GM21381 (cell line): ENCODE results near the gene LONP2.
"Not testable (repeated sequence)": the region's sequence is repeated elsewhere in the genome, so short reads cannot be mapped to it uniquely, and the experiment has no call there.

ENCODE experiments used
- ATAC-seq: cut with Tn5 transposase; IDR thresholded peaks from one replicate; pipeline ENCODE4 v1.9.1; 2021; ENCODE audit warnings: mild to moderate bottlenecking, moderate library complexity; ENCODE audit not compliant: unreplicated experiment

The LONP2 gene

DNA sequence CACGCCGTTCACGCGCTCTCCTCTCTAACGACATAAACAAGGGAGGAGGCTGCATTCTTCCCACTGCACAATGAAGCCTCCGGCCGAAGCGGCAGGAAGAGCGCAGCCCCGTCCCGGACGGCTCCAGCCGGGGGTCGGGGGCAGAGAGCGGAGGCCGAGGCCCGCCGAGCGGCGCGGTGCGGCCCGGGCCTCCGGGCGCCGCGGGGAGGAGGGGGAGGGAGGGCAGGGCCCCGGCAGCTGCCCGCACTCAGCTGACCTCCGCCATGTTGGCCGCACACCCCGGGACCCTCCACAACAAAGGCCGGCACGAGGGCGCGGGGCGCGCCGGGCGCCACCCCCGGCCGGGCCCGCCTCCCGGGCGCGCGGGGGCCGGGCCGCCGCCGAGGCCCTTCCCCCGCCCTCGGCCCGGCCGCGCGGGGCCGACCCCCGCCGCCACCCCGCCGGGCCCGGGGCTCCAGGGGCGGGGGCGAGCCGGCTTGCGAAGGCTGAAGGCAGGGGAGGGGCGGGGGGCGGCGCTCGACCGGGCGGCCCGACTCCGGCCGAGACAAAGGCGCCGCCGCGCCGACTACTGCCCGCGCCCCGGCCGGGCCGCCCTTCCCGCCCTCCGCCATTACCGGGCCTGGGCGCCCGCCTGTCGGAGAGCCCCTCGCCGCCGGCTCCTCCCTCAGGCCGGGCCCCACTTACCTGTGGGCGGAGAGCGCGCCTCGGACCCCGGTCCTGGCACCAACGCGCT, 140.6 kb downstream of the LONP2 start:
- ATAC-seq = peak; percentile 51

DNA sequence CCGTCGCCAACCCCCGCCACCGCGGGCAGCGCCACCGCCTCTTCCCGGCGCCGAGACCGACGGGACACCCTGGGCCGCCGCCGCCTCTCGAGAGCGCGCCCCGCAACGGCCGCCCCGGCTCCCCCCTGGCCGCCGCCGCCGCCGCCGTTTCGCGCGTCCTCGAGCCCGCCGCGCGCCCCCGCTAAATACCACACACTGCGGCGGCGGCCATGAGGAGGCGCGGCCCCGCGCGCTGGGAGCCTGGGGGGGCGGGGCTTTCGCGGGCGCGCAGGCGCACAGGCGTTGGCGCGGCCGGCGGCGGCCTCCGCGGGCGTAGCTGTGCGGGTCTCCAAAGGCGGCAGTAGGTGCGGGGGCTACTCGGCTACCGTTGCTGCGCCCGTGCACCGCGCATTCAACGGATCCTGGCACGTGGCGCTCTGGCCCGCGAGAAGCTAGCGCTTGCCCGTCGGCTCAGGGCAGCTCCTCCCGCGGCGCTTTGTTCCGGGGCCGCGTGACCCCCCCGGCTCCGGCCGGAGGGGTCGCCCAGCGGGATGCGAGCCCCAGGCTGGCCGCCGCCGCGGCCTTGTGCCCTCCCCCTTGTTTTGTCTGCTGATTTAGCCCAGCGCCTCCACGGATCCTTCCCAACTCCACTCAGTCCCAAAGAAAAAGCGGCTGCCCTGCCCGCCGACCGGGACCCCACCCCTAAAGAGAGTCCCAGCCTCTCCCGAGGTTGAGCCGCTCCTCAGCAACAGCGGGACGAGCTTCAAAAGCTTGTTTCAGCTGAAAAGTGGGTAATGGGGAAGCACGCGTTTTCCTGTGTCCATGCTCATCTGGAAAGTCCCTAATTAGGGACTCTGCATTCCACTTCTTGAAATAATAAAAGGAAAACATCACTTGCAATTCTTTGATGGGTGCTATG, 141.4 kb downstream of the LONP2 start, which contains the start of gene SIAH1:
Gene SIAH1 (minus strand): TSS at position 161 of the 898 bp plus-strand sequence. CDS start 22,985 bp downstream, outside the sequence.
- peak; percentile 64 for ATAC-seq

DNA sequence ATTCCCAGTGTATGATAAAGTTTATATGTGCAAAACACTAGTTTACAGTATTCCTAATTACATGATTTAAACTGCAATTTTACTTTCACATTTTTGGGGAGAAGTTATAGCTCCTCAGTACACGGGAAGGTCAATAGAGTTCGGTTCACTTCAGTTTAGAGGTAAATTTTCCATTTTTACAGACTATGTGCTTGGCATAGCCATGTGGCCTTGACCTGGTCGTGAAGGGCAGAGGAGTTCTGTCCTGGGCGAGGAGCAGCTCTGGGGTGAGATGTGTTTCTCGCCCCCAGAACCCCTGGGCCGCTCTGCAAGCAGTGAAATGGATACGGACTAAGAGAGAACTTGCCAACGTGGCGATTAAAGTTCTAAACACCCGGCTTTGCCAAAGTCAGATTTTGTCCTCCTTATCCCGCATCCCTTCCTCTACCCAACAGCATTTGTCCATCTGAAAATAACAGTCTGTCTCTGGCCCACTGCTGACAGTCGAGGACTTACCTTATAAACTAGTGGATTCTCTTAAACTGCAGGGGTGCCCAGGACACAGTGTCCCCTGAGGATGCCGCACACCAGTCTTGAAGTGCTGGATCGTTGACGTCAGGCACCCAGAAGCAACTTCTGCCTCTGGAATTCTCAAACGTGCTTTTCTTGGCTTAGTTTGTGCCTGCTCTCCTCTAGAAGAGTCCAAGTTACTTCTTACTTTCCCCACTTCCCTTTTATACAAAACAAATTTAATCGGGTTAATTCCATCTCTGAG, 142.6 kb downstream of the LONP2 start:
- ATAC-seq = no peak

DNA sequence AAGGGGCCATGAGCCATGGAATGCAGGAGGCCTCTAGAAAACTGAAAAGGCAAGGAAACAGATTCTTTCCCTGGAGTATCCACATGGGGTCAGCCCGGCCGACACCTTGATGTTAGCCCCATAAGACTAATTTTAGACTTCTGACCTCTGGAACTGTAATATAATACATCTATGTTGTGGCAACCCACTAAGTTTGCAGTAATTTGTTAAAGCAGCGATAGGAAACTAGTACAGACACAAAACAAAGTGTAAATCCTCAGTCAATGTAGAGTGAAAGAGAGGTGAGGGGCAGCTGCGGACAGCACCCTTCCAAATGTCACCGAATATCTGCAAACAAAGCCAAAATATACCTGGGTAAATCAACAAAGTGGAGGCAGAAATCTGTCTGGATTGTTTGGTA, 148.3 kb downstream of the LONP2 start:
- no peak for ATAC-seq

DNA sequence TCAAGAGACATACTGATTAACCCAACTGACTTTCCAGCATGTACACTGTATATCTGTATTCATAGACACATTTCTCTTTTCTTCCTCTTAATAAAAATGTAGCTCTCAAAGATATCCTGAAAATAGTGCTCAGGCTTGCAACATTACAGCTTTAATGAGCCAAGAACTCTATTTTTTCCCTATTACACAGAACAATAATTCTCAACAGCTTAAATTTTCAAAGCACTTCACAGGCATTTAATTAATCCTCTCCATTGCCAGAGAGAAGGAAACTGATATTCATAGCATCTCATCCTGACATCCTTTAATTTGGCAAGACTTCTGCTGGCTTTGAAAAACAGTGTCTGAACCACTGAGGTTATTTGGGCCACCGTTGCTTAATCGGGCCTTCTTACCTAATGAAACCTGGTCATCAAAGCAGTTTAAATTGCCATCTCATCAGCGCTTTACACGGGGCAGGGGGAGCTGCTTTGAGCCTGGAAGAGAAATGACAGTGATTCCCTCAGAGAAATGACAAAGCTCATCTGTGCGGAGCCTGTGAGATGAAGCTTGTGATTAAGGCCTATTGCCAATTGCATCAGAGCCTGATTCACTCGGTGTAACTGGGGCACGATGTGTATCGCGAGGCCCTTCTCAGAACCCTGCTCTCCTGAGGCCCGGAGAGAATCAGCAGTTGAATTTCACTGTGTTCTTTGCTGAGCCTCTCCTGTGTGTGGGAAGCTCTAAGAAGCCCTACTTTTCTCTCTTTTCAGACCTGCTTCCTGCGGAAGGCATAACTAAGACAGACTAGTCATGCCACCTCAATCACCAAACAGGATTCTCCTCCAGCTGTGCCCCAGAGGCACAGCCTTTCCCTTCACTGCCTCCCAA, 149.6 kb downstream of the LONP2 start:
- ATAC-seq = no peak

DNA sequence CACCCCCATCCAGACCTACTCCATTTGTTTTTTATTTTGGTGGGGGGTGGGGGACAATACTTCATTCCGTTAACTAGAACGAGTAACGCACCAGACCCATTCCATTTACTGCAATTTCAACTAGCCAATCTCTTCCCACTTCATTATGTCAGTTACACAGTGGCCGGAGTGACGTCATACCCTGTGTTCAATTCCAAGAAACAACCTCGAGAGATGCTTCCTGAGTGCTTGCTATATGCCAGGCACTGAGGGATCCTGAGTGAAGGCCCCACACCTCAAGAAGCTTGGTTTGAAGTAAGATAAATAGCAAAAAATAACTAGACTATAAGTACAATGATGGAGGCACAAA, 150.2 kb downstream of the LONP2 start:
- ATAC-seq = no peak

DNA sequence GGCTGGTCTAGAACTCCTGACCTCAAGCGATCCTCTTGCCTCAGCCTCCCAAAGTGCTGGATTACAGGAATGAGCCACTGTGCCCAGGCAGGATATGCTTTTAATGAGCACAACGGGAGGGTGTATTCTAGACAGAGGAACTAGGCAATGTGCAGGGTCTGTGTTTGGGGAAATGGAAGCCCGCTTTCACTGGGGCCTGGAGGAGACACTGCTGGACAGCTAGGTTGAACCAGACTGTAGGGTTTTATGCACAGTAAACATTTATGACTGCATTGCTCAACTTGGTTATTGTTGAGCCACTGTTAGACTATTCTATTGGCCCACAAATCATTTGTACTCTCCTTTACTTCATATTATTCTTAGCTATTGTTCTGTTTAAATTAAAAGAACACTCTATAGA, 151.3 kb downstream of the LONP2 start:
- ATAC-seq = no peak

DNA sequence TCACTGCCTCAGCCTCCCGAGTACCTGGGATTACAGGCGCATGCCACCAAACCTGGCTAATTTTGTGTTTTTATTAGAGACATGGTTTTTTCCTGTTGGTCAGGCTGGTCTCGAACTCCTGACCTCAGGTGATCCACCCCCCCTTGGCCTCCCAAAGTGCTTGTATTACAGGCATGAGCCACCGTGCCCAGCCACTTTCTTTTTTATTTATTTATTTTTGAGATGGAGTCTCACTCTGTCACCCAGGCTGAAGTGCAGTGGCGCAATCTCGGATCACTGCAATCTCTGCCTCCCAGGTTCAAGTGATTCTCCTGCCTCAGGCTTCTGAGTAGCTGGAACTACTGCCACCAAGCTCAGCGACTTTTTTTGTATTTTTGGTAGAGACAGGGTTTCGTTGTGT, 158.4 kb downstream of the LONP2 start:
- ATAC-seq = not testable (repeated sequence)

DNA sequence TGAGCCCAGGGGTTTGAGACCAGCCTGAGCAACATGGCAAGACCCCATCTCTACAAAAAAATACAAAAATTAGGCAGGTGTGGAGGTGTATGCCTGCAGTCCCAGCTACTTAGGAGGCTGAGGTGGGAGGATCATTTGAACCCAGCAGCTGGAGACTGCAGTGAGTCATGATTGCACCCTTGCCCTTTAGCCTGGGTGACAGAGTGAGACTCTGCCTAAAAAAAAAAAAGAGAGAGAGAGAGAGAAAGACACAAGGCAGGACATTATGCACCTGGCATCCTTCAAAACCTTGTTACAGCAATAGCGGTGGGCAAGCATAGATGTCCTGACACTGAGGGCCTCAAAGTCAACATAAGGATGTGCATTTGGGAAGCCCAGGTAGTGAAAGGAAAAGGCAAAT, 161.1 kb downstream of the LONP2 start:
- no peak for ATAC-seq

DNA sequence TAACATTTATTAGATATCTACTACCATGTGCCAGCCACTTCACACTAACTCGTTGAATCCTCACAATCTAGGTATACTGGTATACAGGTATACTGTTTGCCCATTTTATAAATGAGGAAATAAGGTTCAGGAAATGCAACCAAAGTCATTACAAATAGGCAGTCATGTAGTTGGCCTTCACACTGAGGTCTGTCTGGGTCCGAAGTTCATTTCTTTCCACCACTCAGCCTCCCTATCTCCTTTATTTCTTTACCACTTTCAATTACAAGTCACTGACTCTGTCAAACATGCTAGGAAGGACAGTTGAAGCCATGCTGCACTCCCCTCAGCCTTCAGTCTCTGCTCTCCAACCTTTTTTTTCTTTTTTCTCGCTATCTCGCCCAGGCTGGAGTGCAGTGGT, 161.8 kb downstream of the LONP2 start:
- no peak for ATAC-seq
